OCI-LY3 (cell line): ENCODE measurements around the gene PNPLA7.

Experiments used
- H2AFZ ChIP-seq: fragments of 200-600, 300-600 bp; shearing (Covaris generic); 2 replicates; pipeline ENCODE4 v1.6.0; 2014; ENCODE audit warnings: antibody characterized with exemption, low read depth, low read length
- H3K27ac ChIP-seq: fragments of 200-600, 300-600 bp; sonication (generic); 2 replicates; pipeline ENCODE4 v1.5.1; 2014; ENCODE audit warnings: mild to moderate bottlenecking, low read length, moderate library complexity, mixed read lengths
- H3K27me3 ChIP-seq: fragments of 200-600, 300-600 bp; sonication (generic); 2 replicates; pipeline ENCODE4 v1.6.1; 2014; ENCODE audit warnings: low read depth, low read length, mixed read lengths
- H3K36me3 ChIP-seq: fragments of 200-600, 300-600 bp; sonication (generic); replicated peaks from 2 replicates; pipeline ENCODE3; 2014; ENCODE audit warnings: low read depth, low read length, mixed read lengths
- H3K4me1 ChIP-seq: fragments of 300-600, 200-600 bp; sonication (generic); 2 replicates; pipeline ENCODE4 v1.6.1; 2014; ENCODE audit warnings: low read length, mixed read lengths
- H3K4me2 ChIP-seq: fragments of 200-600, 300-600 bp; sonication (generic); 2 replicates; pipeline ENCODE4 v1.6.1; 2014; ENCODE audit warnings: low read length, mixed read lengths
- H3K4me3 ChIP-seq: fragments of 300-600, 200-600 bp; sonication (generic); 2 replicates; pipeline ENCODE4 v1.5.1; 2014; ENCODE audit warnings: antibody characterized with exemption, mild to moderate bottlenecking, low read length, moderate library complexity
- H3K79me2 ChIP-seq: fragments of 300-600, 200-600 bp; shearing (Covaris generic); 2 replicates; pipeline ENCODE4 v1.6.1; 2014; ENCODE audit warnings: mild to moderate bottlenecking, low read length, mixed read lengths
- H3K9ac ChIP-seq: fragments of 300-600, 200-600 bp; shearing (Covaris generic); 2 replicates; pipeline ENCODE4 v1.6.0; 2014; ENCODE audit warnings: mild to moderate bottlenecking, low read length, moderate library complexity
- H3K9me3 ChIP-seq: fragments of 200-600, 300-600 bp; shearing (Covaris generic); 2 replicates; pipeline ENCODE4 v1.6.1; 2014; ENCODE audit warnings: low read length, mixed read lengths; ENCODE audit not compliant: insufficient read depth
- H4K20me1 ChIP-seq: fragments of 200-600, 300-600 bp; sonication (generic); 2 replicates; pipeline ENCODE4 v1.6.1; 2016; ENCODE audit warnings: low read length, mixed read lengths; ENCODE audit not compliant: insufficient read depth
- CTCF ChIP-seq: fragments of 200-600, 300-600 bp; sonication (generic); IDR thresholded peaks from 2 replicates; pipeline ENCODE4 v1.5.1; 2014; ENCODE audit warnings: antibody characterized with exemption, low read length, low read depth
- EZH2phosphoT487 ChIP-seq: fragments of 200-600 bp; shearing (Covaris generic); IDR thresholded peaks from 2 replicates; pipeline ENCODE4 v1.6.1; 2018; ENCODE audit warnings: antibody characterized with exemption, mixed run types, low read depth

Gene PNPLA7

DNA sequence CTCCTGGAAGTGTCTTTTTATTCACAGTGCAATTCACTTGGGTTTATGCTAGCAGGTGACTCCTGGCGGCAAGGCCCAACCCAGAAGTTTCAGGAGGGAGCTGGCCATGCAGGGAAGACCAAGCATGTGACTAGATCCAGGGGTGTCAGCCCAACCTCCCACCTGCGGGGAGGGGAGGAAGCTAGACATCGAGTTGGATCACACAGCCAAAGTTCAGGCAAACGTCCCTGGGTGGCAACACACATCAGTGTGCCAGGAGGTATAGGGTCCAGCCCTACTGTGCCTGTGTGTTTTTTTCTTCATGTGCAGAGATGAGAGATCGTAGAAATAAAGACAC lies 25.3 kb downstream of the PNPLA7 start:
- Histone ChIP-seq H3K9ac (no peak overlapping the region), H3K4me2 (peak overlapping the region; percentile 54), H3K4me1 (no peaks in the 10 kb centered on the region), H3K9me3 (no peaks in the 10 kb centered on the region), H3K27ac (no peak overlapping the region), H2AFZ (no peak overlapping the region), H4K20me1 (no peaks in the 10 kb centered on the region), H3K27me3 (no peaks in the 10 kb centered on the region; the same call in 1 of the 2 replicates), H3K36me3 (no peaks in the 10 kb centered on the region), H3K79me2 (no peaks in the 10 kb centered on the region), H3K4me3 (no peak overlapping the region)
- TF ChIP-seq CTCF (no peak), EZH2phosphoT487 (no peak)

DNA sequence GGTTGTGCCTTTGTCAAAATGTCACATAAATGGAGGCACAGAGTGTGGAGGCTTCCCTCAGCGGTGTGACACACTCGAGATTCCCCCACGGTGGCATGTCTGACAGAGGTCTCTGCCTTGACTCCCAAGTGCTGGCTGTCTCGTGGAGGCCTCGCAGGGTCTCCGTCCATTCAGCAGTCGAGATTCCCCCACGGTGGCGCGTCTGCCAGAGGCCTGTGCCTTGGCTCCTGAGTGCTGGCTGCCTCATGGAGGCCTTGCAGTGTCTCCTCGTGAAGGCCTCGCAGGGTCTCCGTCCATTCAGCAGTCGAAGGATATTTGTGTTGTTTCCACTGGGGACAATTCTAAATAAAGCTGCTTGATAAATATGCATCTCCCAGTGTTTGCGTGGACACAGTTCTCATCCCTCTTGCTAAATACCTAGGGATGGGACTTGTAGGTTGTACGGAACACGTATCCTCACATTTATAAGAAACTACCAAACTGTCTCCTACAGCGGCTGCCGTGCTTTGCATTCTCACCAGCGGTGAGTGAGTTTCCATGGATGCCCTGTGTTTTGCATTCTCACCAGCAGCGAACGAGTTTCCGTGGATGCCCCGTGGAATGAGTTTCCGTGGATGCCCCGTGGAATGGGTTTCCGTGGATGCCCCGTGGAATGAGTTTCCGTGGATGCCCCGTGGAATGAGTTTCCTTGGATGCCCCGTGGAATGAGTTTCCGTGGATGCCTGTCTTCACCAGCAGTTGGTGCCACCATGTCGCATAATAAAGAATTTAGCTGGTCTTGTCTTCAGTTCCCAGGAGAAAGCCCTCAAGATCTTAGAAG lies 25.8 kb downstream of the PNPLA7 start:
- no peak overlapping the region for H3K9ac ChIP-seq

GRCh38 chr9:137522746-137523455 lies 27.3 kb downstream of the PNPLA7 start:
- Histone ChIP-seq H3K9me3 (no peaks in the 10 kb centered on the region), H3K4me2 (no peak overlapping the region), H2AFZ (no peak overlapping the region), H3K36me3 (no peaks in the 10 kb centered on the region), H3K9ac (no peak overlapping the region), H3K27ac (no peak overlapping the region), H3K4me1 (no peaks in the 10 kb centered on the region), H3K4me3 (no peak overlapping the region), H3K79me2 (no peaks in the 10 kb centered on the region), H3K27me3 (no peaks in the 10 kb centered on the region; the same call in 1 of the 2 replicates), H4K20me1 (no peaks in the 10 kb centered on the region)
- TF ChIP-seq CTCF: no peak
- no peak for TF ChIP-seq EZH2phosphoT487

More for the DNA sequence above, 25.8 kb downstream of the PNPLA7 start:
- no peaks in the 10 kb centered on the region for H3K9me3 ChIP-seq
- no peaks in the 10 kb centered on the region for H3K79me2 ChIP-seq
- H3K4me2 ChIP-seq: no peak overlapping the region
- no peak for TF ChIP-seq EZH2phosphoT487
- TF ChIP-seq CTCF: no peak
- H3K27ac ChIP-seq: no peak overlapping the region
- H4K20me1 ChIP-seq: no peaks in the 10 kb centered on the region
- H2AFZ ChIP-seq: no peak overlapping the region
- no peaks in the 10 kb centered on the region for H3K36me3 ChIP-seq
- no peaks in the 10 kb centered on the region for H3K4me1 ChIP-seq
- H3K27me3 ChIP-seq: no peaks in the 10 kb centered on the region; the same call in 1 of the 2 replicates
- H3K4me3 ChIP-seq: no peak overlapping the region

DNA sequence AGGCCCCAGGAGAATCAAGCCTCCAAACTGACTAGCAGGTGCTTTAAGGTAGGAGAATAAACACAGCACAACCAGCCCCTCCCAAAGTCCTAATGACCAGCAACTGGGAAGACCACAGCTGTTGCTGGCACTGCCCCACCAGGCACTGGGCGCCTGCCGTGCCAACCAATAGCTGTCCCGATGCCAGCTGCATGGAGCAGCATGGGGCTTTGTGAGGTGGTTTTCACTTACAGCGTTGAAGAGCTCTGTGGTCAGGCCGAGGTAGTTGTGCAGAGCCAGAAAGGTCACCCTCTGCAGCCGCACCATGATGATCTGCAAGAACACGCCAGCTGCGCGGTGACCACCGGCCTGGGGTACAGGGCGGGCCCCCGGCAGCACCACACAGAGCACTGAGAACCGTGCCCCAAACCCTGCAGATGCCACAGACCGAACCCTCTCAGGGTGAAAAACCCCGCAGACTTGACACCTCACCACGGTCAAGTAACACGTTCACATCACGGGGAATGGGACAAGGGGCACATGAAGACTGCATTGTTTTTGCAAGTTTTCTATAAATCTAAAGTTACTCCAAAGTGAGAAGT lies 28.7 kb downstream of the PNPLA7 start:
- Histone ChIP-seq H3K79me2 (no peaks in the 10 kb centered on the region), H3K4me2 (no peak overlapping the region), H3K4me1 (no peaks in the 10 kb centered on the region), H3K36me3 (no peaks in the 10 kb centered on the region), H3K9me3 (no peaks in the 10 kb centered on the region), H3K4me3 (no peak overlapping the region), H3K27me3 (no peaks in the 10 kb centered on the region), H3K9ac (no peak overlapping the region), H3K27ac (no peak overlapping the region), H2AFZ (no peak overlapping the region), H4K20me1 (no peaks in the 10 kb centered on the region)
- TF ChIP-seq CTCF: no peak
- TF ChIP-seq EZH2phosphoT487: no peak
